GM21528 (cell line): Measurements from ENCODE around the gene LAMC2.
"Not testable (repeated sequence)": the region's sequence is repeated elsewhere in the genome, so short reads cannot be mapped to it uniquely, and the experiment has no call there.

ENCODE experiments used
- ATAC-seq: cut with Tn5 transposase; IDR thresholded peaks from one replicate; pipeline ENCODE4 v1.9.1; 2021; ENCODE audit warnings: mild to moderate bottlenecking, moderate library complexity; ENCODE audit not compliant: unreplicated experiment, low FRiP score

LAMC2 gene

DNA sequence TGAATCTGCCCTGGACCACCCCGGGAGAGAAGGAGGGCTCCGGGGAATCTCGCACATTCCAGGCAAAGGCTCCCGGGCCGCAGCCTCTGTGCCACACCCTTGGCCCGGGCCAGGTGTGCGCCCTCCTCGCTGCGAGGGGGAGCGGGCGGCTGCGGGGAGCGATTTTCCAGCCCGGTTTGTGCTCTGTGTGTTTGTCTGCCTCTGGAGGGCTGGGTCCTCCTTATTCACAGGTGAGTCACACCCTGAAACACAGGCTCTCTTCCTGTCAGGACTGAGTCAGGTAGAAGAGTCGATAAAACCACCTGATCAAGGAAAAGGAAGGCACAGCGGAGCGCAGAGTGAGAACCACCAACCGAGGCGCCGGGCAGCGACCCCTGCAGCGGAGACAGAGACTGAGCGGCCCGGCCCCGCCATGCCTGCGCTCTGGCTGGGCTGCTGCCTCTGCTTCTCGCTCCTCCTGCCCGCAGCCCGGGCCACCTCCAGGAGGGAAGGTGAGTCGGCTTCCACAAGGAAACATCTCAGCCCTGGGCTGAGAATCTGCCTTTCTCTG is at the start of gene LAMC2:
Gene LAMC2, plus strand, starts transcription at position 324 of the 550 bp plus-strand sequence. Its CDS starts 89 bp downstream, at position 413.
- no peak for ATAC-seq

DNA sequence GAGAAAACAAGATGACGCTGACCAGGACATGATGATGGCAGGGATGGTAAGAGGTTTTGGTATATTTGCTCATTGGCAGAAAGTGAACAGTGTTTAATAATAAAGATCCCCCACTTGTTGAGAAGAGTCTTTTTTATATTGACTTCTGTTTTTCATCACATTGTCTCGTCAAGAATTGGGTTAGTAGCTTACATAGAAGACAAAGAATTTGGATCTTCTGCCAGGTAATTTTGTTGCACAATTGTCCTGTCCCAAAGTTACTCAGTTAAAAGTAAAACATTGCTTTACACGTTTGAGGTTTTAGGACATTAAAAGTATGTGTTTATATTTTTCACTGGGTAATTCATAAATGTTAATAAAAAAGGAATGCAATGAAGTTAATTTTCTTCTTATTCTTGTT is 48.3 kb upstream of the LAMC2 start:
- no peak for ATAC-seq

DNA sequence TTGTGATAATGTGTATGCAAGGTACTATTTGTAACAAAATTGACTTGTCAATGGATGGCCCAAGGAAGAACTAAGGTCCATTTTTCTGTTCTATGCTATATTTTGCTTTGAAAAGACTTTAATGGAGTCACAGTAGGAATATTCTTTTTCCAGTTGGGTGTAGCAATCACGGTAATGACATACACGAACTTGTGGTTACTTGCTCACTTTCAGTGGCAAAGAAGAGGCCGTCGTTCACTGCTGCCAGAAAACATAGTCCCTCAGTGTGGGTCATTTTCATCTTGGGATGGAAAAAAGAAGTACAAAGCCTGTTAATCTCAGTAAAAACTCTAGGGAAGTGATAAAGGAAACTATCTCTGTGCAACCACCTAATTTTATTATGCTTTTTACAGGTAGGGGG is 47.8 kb upstream of the LAMC2 start:
- no peak for ATAC-seq

DNA sequence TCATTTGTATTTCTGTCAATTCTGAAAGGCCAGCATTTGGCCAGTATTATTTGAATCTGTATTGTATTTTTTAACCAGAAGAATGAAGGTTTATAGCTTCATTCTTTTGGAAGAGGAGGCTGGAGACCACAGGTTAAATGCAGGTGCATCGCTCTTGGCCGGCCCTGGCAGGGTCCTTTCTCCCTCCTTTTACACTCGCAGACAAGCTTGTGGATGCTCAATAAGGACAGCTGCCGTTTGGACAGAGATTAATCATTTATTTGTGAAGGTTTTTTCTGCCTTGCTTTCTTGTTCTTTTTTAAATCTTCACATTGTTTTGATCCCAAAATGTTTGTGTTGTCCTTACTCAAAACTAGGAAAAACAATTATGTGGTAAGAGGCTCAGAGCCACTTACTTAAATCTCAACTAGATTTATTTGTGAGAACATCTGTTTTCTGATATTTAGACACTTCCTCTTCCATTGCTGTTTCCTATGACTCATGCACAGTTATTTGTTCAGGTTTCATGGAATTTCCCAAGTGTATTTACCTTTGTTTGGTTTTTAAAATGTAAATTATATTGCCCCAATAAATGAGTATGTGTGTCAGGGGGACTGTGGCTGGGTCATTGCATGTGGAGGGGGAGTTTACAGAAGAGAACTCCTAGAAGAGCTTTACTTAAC is 46.7 kb upstream of the LAMC2 start:
- ATAC-seq, result no peak

DNA sequence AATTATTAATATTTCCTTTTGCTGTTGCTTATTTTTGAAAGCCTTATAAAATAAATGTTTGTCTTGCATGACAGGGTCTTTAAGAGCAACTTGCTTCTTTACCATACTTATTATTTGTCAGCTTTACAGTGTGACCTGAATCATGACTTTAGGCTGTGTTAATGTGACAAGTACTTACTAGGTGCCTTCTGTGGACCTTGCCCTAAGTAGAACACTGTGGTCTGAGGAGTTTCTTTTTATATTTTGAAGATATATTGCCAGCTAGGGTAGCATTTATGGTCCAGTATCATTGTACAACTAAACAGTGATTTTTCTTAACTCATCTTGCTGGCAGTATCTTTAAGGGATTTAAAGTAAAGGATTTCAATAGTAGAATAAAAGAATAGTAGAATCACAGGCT is 45.4 kb upstream of the LAMC2 start:
- no peak for ATAC-seq

DNA sequence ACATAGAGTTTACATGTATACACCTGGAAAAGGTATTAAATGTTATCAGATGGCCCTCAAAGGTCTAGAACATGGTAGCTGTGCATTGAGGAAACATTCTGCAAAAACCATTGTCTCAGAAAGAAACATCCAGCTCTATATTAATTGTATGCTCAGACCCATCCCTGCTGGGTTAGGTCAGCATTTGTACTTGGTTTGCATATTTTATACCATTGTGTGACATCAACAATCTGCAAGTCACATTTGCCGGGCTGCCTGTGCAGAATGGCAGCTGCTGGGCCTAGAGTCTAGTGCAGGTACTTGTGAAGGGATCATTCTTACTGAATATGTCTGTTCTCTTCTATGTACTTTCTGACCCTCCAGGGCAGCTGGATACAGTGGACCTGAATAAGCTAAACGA is 43.9 kb upstream of the LAMC2 start:
- ATAC-seq, result no peak

DNA sequence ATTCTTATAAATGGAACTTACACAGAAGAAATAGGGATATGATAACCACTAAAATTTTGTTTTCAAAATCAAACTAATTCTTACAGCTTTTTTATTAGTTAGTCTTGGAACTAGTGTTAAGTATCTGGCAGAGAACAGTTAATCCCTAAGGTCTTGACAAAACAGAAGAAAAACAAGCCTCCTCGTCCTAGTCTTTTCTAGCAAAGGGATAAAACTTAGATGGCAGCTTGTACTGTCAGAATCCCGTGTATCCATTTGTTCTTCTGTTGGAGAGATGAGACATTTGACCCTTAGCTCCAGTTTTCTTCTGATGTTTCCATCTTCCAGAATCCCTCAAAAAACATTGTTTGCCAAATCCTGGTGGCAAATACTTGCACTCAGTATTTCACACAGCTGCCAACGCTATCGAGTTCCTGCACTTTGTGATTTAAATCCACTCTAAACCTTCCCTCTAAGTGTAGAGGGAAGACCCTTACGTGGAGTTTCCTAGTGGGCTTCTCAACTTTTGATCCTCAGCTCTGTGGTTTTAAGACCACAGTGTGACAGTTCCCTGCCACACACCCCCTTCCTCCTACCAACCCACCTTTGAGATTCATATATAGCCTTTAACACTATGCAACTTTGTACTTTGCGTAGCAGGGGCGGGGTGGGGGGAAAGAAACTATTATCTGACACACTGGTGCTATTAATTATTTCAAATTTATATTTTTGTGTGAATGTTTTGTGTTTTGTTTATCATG is 42.3 kb upstream of the LAMC2 start:
- ATAC-seq, result no peak

DNA sequence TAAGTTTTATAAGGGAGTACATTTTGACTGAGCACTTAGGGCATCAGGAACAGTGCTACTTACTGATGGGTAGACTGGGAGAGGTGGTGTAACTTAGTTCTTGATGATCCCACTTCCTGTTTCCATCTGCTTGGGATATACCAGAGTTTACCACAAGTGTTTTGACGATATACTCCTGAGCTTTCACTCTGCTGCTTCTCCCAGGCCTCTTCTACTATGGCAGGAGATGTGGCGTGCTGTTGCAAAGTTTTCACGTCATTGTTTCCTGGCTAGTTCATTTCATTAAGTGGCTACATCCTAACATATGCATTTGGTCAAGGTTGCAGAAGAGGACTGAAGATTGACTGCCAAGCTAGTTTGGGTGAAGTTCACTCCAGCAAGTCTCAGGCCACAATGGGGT is 41.3 kb upstream of the LAMC2 start:
- no peak for ATAC-seq

DNA sequence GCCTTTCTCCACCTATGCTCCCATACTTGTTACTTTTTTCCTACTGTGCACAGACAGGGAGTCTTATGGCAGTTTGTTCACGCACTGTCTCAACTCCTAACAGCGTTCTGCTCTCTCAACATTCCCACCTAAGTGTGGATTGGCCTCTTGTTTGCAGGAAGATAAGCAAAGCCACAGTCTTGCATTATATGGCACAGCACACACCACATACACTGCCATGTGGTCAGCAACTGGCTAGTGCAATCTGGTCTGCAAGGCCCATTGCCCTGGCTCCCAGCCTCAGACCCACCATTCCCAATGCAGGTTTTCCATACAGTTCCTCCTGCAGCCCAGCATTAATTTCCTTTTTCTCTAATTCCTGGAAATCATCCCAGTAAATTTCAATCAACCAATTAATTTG is 38.3 kb upstream of the LAMC2 start:
- ATAC-seq, result no peak

DNA sequence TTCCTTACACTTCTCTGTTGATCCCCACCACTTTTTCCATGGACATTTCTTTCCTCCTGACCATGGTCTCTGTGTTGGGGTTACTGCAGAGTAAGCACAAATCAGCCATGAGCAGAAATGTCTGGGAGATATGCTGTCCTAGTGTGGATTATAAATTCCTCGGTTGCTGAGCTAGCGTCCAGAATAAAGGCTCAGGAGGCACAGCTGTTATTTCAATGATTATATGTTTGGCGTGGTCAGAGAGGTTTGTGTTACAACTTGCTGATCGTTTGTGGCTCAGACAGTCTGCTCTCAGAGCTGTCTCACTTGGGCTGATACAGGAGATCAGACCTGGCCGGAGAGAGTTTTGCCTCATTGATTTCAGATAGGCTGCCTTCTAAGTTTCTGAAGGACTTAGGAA is 37.5 kb upstream of the LAMC2 start:
- no peak for ATAC-seq

DNA sequence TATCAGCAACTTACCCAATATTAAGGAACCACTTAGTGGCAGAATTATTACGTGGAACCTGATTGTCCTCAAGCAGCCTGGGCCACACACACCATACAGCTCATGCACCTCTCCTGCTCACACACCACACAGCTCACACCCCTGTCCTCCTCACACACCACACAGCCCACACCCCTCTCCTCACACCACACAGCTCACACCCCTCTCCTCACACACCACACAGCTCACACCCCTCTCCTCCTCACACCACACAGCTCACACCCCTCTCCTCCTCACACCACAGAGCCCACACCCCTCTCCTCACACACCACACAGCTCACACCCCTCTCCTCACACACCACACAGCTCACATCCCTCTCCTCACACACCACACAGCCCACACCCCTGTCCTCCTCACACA is 36.8 kb upstream of the LAMC2 start:
- no peak for ATAC-seq

DNA sequence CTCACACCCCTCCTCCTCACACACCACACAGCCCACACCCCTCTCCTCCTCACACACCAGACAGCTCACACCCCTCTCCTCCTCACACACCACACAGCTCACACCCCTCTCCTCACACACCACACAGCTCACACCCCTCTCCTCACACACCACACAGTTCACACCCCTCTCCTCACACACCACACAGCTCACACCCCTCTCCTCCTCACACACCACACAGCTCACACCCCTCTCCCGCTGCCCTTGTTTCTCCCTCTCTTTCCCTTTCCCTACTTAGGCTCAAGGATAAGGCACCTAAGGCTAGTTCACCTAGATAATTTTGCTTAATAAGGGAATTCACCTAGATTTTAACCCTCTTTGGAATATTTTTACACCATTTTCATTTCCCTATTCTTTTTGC is 36.0 kb upstream of the LAMC2 start:
- ATAC-seq, result not testable (repeated sequence)

DNA sequence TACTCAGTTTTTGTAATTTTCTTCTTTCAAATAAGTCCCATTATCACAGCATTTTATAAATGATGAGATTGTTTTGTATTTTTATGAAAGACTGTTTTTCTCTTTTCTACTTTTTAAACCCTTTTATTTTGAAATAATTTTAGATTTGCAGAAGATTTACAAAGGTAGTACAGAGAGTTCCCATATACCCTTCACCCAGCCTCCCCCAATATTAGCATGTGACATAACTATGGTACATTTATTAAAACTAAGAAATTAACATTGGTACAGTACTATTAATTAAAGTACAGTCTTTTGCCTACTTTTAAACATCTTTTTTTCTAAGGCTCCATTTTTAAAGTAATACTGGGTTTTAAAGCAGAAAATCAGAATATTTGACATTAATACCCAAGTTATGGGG is 35.6 kb upstream of the LAMC2 start:
- ATAC-seq, result no peak

DNA sequence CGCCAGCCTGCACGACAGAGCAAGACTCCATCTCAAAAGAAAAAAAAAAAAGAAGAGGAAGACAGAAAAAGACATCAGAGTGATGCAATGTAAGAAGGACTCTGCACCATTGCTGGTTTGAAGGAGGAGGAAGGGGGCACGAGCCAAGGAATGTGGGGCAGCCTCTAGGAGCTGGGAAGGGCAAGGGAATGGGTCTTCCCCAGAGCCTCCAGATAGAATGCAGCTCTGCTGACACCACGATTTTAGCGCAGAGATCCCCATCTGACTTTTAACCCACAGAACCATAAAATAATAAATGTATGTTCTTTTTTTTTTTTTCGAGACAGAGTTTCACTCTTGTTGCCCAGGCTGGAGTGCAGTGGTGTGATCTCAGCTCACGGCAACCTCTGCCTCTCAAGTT is 33.9 kb upstream of the LAMC2 start:
- ATAC-seq, result no peak

DNA sequence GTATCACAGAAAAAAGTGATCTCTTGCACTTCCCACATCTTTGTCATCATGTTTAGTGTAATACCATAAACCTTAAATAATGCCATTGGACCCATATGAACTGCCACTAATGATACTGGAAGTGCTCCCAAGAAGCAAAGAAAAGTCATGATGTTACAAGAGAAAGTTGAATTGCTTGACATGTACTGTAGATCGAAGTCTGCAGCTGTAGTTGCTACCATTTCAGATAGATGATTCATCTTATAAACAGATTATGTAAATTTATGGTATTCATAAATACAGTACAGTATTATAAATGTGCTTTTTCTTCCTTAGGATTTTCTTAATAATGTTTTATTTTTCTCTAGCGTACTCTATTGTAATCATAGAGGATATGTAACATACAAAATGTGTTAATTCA is 30.1 kb upstream of the LAMC2 start:
- no peak for ATAC-seq

DNA sequence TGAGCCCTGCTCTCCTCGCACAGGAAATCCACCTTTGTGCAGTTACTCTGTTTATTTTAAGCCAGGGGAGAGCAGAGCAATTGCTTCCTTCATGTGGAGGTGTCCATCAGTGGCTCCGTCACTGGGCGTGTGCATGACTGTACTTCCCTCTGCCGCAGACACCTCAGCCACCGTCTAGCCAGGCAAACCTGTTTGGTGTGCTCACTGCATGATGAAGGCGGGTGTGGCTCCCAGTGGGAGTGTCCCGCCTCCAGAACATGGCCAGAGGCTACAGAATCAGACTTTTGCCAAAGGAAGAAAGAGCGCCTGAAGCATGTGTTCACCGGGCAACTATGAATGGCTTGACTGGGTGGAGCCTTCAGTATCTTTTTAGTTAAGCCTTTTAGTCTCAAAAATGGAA is 26.1 kb upstream of the LAMC2 start:
- no peak for ATAC-seq

DNA sequence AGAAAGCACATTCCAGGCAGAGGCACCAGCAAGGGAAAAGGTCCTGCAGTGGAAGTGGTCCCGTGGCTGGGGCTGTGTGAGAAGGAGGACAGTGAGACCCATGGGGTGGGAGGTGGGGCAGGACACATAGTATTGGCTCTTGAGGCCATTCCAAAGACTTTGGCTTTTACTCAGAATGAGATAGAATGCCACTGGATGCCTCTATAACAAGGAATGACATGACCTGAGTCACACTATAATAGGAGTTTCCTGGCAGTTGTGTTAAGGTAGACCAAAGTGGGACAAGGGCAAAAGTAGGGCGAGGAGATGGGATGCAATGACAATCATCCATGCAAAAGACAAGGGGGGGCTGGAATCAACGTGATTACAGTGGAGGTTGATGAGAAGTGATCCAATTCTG is 24.7 kb upstream of the LAMC2 start:
- no peak for ATAC-seq

DNA sequence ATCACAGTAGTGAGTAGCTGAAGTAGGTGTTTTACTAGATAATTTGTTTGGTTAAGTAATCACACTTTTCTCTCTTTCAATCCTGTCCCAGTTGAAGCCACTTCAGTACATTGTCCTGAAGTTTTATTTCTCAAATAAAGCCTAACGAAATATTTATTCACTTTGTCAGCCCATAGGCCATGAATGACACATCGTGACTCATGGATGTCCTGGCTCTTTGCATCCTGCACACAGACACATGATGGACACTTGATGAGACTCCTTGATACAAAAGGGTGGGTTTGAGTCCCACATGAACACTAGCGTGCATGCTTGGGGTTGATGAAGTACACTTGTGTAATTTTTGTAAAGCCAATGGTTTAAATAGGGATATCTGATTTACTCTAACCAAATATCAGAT is 22.7 kb upstream of the LAMC2 start:
- ATAC-seq, result no peak

DNA sequence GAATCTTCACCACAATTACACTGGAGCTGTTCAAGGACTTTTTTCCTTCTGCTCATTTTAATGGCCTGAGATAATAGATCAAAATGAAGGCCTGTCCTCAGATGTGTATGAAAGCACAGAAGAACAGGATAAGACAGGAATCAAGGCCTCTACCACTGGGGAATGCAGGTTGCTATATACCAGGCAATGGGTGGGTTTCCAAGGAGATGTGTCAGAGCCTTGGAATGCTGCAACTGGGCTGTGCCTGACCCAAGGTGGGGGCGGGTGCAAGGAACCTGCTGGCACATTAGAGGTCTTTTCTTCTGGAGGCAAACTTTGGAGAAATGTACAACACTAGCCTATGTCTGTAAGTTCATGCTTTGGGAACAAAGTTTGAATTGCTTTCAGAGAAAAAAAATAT is 21.7 kb upstream of the LAMC2 start:
- no peak for ATAC-seq

DNA sequence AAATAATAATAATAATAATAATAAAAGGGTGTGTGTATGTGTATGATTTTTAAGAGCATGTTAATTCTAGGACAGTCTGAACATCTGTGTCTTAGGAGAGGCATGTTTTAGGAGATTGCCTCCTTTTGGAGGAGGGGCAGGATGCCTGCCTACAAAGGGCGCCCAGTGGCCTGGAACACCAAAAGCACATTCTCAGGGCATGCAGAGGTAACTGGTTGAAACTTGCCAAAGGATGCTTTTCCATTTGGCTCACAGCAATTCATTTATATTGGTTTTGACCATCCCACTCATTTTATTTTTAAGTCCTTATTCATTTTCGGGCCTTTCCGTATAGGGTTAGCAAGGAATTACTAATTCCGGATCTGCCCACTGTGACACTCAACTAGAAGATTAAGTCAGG is 21.1 kb upstream of the LAMC2 start:
- ATAC-seq, result no peak

DNA sequence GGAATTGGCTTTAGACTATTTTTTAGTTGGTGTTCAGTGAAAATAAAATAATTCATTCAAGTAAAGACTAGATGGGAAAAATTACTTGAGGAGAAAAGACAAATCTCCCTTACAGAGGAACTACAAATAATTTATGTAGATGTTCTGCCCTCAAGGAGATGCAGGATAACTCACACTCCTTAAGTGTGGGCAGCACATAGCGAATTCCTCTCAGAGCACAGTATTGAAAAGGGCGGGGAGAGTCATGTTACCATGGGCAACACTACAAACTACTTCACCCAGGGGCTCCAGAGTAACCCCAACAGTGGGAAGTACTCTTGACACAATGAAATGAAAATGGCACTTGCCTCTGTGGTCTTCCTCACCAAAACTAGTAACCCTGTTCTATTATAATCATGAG is 20.6 kb upstream of the LAMC2 start:
- ATAC-seq, result no peak

DNA sequence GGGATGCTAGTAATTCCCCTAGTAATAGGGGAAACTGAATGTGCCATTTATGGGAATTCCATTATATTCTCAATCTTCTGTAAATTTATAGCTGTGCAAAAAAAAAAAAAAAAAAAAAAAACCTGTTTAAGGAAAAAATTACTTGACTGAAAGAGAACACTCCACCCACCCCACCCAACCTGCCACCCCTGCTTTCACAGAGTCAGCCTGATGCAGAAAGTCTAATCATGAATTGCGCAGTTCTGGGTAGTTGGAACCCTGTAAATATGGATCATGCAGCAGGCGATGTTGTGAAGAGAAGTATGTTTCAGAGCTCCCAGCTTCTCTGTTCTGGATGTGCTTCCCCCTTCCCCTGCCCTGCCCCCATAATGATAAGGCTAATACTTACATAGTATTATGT is 19.6 kb upstream of the LAMC2 start:
- no peak for ATAC-seq
